Activated CD4-positive, alpha-beta T cell treated with anti-CD3 and anti-CD28 coated beads, Interleukin-2, amount 50 U/mL, for 24 hours (primary cell): ENCODE results near the gene RNF126.
A peak's percentile ranks its signal among the peaks of the same experiment; 100 is the strongest.

Experiments used
- DNase-seq, 2 donors: peaks; one replicate each; pipeline ENCODE4 v3.0.0-alpha.2; 2020; ENCODE audit warnings: low read depth in 1 of 2, low spot score in 1 of 2

RNF126 gene

GRCh38 chr19:664913-665443, 2.0 kb upstream of the RNF126 start:
- DNase-seq = peak; percentile 72 to 78

GRCh38 chr19:663682-664117, 686 bp upstream of the RNF126 start:
- no peak for DNase-seq

- peak; percentile 52 to 66 for DNase-seq
These were observed 630 bp downstream of the RNF126 start for GRCh38 chr19:662207-662961.

- DNase-seq = peak; percentile 28 to 60
These were observed 1.4 kb downstream of the RNF126 start for GRCh38 chr19:661427-662196.

- no peak for DNase-seq
These were observed 2.1 kb downstream of the RNF126 start for GRCh38 chr19:660793-661426.

GRCh38 chr19:658916-659839, 3.8 kb downstream of the RNF126 start:
- DNase-seq = no peak

- DNase-seq = no peak
These were observed 4.8 kb downstream of the RNF126 start for GRCh38 chr19:658059-658839.

- no peak for DNase-seq
These were observed 5.4 kb downstream of the RNF126 start for GRCh38 chr19:657611-658010.

- DNase-seq = no peak
These were observed 6.1 kb downstream of the RNF126 start for GRCh38 chr19:656751-657559.

- no peak for DNase-seq
These were observed 7.3 kb downstream of the RNF126 start for GRCh38 chr19:655691-656090.

- no peak for DNase-seq
These were observed 9.6 kb downstream of the RNF126 start for GRCh38 chr19:653425-653824.

- no peak for DNase-seq
These were observed 10.3 kb downstream of the RNF126 start for GRCh38 chr19:652467-653389.

- DNase-seq = no peak
These were observed 11.0 kb downstream of the RNF126 start for GRCh38 chr19:651991-652390.

GRCh38 chr19:651114-651818, 11.7 kb downstream of the RNF126 start:
- DNase-seq = no peak

- DNase-seq = no peak
These were observed 12.9 kb downstream of the RNF126 start for GRCh38 chr19:650121-650520.

GRCh38 chr19:648904-649801, 13.9 kb downstream of the RNF126 start:
- no peak for DNase-seq
